ENCODE data around the gene NFKBIE.
A peak's percentile ranks its signal among the peaks of the same experiment; 100 is the strongest.

The NFKBIE gene

DNA sequence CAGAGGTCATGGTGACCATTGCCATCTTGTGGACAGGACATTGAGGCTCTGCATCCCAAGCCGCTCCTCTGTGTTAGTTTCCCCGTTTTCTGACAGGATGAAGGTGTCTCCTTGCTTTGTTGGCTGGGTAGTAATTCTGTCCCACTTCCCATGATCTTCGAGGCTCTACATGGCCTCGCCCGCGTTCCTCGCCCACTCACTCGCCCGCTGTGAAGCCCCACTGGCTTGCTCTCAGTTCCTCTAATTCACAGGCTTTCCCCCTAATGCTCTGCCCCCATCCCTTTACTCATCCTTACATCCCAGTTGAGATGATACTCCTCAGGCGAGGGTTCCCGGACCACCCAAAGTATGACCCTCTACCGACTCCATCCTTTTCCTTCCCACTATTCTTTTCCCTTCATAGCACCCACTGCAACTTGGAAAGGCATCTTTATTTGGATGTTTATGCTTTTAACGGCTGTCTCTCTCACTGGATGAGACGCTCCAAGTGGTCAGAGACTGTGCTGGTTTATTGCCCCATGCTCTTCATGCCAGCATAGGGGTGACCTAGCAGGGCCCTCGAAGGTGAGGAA is 7.5 kb downstream of the NFKBIE start:
- DNase-seq, result peak; percentile 50 to 81

DNA sequence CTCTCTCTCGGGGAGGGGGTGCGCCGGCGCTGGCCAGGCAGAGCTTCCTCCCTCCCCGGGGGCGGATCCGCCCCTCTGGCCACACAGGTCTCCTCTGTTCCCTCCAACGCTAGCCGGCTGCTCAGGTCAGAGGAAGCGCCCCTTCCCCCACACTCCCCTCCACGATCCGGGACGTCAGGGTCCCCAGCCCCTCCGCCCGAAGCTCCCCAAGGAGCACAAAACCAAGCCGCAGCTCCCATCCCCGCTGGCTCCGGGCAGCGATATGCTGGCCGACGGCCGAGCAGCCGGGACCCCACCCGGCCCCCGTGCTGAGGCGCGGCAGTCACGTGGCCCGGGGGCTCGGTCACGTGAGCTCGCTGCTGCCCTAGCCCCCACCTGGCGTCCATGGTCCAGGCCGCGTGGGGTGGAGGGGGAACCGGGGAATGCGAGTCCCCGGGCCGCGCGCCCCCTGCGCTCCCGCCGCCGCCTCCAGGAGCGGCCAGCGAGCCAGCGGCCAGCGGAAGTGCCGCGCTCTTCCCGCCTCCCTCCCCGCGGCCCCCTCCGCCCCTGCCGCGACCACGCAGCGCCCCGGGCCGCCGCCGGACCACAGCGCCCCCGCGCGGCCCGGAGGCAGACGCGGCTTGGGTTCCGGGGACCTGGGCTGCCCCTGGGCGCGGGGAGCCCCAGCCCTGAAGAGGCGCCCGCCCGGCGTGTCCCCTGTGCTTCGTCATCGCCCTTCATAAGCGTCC is 8.2 kb downstream of the NFKBIE start, which contains the start of gene SLC35B2:
SLC35B2 (minus strand) TSS at position 504 of the 728 bp plus-strand sequence; CDS start at position 386, 118 bp downstream.
- peak in 1 of 2 donors; percentile 63 for DNase-seq

- no peak for DNase-seq
Measured at GRCh38 chr6:44256775-44257024, 8.7 kb downstream of the NFKBIE start.

DNA sequence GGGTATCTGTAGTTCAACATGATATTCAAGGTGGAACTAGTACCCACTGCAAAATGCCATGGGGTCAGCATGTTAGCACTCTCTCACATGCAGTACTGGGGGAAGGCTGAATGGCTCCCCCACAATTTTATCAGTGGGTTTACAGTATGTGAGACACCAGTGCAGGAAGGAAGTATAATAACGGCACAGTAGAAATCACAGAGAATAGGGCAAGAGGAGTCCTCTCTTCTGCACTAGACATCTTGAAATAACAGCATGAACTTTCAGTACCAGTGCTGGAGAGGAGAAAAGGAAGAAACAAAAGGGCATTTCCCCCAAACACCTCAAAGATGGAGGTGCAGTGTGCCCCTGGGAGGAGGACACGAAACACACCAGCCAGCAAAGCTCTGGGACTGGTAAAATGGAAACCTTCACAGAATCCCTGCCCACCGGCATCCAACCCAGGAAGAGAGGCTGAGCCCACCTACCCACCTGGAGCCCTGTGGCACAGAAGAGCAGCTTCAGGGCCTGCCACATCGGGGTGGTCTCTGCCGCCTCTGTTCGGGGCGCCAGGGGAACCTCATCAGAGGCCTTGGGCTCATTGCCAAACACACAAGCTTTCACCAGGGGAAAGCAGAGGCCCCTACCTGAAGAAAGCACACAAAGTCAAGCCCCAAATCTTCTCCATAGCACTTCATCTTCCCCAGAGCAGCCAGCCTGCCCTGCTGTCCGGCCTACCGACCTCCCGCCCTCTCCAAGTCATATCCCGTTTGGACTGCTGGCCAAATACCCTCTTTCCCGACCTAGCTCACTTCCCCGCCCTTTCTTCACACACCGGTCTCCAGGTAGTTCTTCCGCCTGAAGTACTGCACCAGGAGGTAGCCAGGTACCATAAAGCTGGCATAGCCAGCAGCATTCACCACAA is 9.2 kb downstream of the NFKBIE start:
- DNase-seq, result no peak

- DNase-seq, result no peak
Measured at GRCh38 chr6:44255105-44255808, 10.1 kb downstream of the NFKBIE start.

GRCh38 chr6:44254191-44255104 is 10.9 kb downstream of the NFKBIE start:
- DNase-seq, result no peak

DNA sequence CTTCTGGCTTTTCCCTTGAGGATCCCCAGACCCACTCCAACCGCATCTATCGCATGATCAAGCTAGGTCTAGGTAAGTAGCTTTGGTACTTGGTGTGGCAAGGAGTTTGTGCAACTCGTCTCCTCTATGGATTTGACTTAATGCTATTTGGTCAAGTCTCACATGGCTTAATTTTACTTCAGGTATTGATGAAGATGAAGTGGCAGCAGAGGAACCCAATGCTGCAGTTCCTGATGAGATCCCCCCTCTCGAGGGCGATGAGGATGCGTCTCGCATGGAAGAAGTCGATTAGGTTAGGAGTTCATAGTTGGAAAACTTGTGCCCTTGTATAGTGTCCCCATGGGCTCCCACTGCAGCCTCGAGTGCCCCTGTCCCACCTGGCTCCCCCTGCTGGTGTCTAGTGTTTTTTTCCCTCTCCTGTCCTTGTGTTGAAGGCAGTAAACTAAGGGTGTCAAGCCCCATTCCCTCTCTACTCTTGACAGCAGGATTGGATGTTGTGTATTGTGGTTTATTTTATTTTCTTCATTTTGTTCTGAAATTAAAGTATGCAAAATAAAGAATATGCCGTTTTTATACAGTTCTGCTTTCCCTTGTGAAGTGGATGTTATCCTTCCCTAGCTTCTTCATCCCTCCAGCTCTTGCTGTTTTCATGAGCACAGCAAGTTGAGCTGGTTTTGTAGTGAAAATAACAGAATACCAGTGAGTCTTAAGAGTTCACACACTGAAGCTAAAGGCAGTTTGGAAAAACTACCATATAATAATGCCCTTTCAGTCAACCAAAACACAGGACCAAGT is 11.8 kb downstream of the NFKBIE start:
- DNase-seq, result peak in 1 of 2 donors; percentile 53

DNA sequence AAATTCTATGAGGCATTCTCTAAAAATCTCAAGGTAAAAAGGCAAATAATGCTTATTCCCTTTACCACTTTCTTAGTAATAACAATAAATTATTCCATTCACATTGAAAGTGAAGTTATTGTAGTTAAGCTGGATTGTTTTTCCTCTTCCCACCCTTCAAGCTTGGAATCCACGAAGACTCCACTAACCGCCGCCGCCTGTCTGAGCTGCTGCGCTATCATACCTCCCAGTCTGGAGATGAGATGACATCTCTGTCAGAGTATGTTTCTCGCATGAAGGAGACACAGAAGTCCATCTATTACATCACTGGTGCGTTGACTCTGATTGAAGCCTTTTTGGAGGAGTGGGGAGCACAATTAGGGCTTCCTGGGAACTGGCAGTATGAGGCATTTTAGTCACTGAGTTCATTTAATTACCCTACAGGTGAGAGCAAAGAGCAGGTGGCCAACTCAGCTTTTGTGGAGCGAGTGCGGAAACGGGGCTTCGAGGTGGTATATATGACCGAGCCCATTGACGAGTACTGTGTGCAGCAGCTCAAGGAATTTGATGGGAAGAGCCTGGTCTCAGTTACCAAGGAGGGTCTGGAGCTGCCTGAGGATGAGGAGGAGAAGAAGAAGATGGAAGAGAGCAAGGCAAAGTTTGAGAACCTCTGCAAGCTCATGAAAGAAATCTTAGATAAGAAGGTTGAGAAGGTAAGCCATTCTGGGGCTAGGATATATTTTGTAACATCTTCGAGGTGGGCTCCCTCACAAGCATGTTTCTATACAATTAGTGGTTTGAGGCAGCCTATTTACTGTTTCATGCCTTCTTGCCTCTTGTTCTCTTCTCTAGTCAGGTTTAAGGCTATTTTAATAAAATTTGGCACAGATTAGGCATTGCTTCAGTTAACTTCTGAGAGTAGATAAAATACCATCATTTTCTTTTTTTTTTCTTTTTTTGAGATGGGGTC is 13.5 kb downstream of the NFKBIE start:
- DNase-seq, result no peak

GRCh38 chr6:44250718-44251123 is 14.6 kb downstream of the NFKBIE start:
- no peak for DNase-seq

DNA sequence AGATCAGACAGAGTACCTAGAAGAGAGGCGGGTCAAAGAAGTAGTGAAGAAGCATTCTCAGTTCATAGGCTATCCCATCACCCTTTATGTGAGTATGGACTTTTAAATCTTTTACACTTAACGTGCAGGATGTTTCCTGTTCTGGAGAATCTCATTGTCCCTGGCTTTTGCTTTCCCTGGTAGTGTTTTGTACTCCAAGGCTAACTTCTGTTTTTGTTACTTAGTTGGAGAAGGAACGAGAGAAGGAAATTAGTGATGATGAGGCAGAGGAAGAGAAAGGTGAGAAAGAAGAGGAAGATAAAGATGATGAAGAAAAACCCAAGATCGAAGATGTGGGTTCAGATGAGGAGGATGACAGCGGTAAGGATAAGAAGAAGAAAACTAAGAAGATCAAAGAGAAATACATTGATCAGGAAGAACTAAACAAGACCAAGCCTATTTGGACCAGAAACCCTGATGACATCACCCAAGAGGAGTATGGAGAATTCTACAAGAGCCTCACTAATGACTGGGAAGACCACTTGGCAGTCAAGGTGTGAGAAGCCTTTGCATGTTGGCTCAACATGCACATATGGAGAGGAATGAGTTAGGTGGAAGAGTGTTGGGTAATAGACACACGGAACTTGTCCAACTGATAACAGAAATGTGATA is 15.2 kb downstream of the NFKBIE start:
- DNase-seq, result no peak

GRCh38 chr6:44249082-44249748 is 16.1 kb downstream of the NFKBIE start:
- no peak for DNase-seq

- no peak for DNase-seq
Measured at GRCh38 chr6:44248579-44248978, 16.8 kb downstream of the NFKBIE start.

DNA sequence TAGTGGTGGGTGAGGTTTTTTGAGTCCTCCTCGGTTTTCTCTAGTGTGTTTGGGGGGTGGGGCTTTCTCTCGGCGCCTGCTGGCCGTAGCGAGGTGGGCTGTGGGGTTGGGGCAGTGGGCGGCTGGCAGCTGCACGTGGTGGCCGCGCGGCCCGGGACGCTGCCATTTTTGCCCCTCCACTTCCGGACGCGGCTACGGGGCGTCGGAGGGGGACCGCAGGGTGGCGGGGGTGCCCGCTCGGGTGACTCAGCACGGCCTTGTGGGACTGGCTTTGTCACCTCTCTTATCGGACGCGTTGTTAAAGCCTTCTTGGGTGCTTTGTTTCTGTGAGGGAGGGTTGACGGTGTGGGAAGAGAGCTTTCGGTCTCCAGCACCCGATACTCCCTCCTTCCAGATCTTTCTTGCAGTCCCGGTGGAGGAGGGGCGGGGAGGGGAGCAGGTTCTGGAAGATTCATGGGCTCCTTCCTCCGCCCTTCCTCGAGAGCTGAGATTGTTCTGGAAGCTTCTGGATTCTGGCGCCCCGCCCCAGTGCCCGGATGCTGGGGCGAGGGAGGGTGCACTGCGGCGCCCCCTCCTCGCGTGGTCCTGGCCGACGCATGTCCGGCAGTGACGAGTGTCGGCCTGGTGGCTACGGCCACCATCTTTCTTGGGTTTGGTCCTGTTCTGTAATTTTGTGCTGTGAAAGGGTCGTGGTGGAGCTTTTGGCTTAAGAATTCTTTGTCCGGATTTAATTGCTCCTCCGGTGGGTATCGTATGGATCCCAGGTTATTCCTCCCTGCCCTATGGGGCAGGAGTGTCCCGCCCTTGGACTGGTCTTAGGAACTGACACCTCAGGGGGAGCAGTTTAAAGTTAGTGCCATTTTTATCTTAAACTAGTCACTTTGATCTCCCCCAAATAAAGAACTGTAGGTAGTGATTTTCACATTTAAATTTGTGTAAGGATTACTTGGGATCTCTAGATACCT is 17.7 kb downstream of the NFKBIE start:
- peak; percentile 74 to 84 for DNase-seq

- DNase-seq, result peak; percentile 95 to 96
Measured at GRCh38 chr6:44246663-44247337, 18.6 kb downstream of the NFKBIE start, which contains the start of gene HSP90AB1. Gene HSP90AB1 (plus strand): TSS chr6:44247101. CDS start chr6:44248630, 1,529 bp downstream.

DNA sequence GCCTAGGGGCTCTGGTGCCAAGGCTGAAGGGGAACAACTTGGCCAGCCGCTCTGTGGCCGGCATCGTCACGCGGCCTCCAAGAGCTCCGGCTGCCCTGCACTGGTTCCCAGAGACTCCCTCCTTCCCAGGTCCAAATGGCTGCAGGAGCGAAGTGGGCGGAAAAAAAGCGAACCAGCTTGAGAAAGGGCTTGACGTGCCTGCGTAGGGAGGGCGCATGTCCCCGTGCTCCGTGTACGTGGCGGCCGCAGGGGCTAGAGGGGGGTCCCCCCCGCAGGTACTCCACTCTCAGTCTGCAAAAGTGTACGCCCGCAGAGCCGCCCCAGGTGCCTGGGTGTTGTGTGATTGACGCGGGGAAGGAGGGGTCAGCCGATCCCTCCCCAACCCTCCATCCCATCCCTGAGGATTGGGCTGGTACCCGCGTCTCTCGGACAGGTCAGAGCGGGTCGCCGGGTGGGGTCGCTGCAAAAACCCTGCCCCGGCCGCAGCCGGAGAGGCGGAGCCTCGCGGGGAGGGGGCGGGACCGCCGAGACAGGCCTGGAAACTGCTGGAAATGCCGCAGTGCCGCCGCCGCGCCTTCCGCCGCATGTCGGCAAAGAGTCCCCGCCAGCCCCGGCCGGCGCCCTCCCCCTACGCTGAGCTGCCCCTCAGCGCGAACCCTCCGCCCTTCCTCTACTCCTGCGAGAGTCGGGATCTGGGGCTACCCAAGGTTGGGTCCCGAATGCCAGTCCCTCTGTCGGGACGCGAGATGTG is 19.3 kb downstream of the NFKBIE start:
- DNase-seq, result peak; percentile 68 to 82

DNA sequence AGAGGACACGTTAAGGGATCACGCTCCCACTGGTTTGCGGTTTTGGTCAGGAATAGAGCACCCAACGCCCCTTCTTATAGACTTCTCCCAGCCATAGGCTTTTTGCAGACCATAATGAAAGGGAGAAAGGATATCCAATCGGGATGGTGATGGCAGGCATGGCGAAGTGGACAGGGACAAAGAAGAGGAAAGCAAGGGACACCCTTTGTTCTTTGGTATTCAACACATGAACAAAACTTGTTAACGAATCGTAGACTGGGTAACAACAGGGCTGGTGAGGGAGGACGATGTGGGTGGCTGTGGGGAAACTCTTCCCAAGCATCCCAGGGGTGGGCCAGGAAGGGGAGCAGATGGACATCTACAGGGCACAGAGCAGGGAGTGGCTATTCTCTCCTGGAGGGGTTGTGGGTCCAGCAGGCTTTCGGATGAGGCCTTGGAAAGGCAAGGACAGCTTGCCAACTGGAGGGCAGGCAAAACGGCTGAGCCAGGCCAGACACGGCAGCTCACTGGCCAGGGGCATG is 19.9 kb downstream of the NFKBIE start:
- DNase-seq, result no peak

Data from inflammatory macrophage (primary cell).